PC-3 (cell line): Measurements from ENCODE around the gene VCAN. TPM values are rescaled to one million over a fixed set of nuclear protein-coding genes. Genes with fewer than 3 reads are reported as not detected.

Experiments
- ATAC-seq: fragments of 200-7000 bp; cut with Tn5 transposase; 2 replicates; pipeline ENCODE4 v1.9.1; 2020; ENCODE audit warnings: mild to moderate bottlenecking, moderate library complexity
- BruUV-seq: library from RNA; stranded (reverse); fragments of 400-500 nt; replicated peaks from 2 replicates; lab custom pipeline; 2021; lab: Mats Ljungman, UMichigan
- CTCF ChIA-PET: fragments of 300-600 bp; sonication (Branson Sonifier 250); formaldehyde crosslinking; loops from one replicate; lab custom pipeline; 2022; ENCODE audit warnings: antibody characterized with exemption; lab: Charles Lee
- POLR2A ChIA-PET: fragments of 300-600 bp; sonication (Branson Sonifier 250); formaldehyde crosslinking; loops from one replicate; lab custom pipeline; 2022; ENCODE audit warnings: antibody characterized with exemption; ENCODE audit not compliant: unreplicated experiment; lab: Charles Lee
- DNase-seq: peaks from one replicate; pipeline ENCODE4 v3.0.0-alpha.2; 2015
- H2AFZ ChIP-seq: fragments of 300-600 bp; sonication (generic); 2 replicates; pipeline ENCODE4 v1.6.0; 2016; ENCODE audit warnings: antibody characterized with exemption, low read length
- H3F3A ChIP-seq: fragments of 300-600 bp; sonication (generic); one replicate; pipeline ENCODE4 v1.6.0; 2017; ENCODE audit warnings: antibody characterized with exemption, low read length, control low read depth, mild to moderate bottlenecking; ENCODE audit not compliant: unreplicated experiment
- H3K27ac ChIP-seq: fragments of 300-600 bp; sonication (generic); 2 replicates; pipeline ENCODE4 v1.5.1; 2016; ENCODE audit warnings: mild to moderate bottlenecking, low read length
- H3K27me3 ChIP-seq: fragments of 300-600 bp; sonication (generic); 2 replicates; pipeline ENCODE4 v1.6.1; 2016; ENCODE audit warnings: low read length, mixed read lengths
- H3K36me3 ChIP-seq: fragments of 300-600 bp; sonication (generic); 2 replicates; pipeline ENCODE4 v1.6.1; 2016; ENCODE audit warnings: low read depth, mixed run types, low read length, mixed read lengths
- H3K4me1 ChIP-seq: fragments of 300-600 bp; sonication (generic); 2 replicates; pipeline ENCODE4 v1.5.1; 2016; ENCODE audit warnings: low read length; ENCODE audit not compliant: insufficient read depth
- H3K4me2 ChIP-seq: fragments of 300-600 bp; sonication (generic); 2 replicates; pipeline ENCODE4 v1.6.0; 2016; ENCODE audit warnings: low read length
- H3K4me3 ChIP-seq: fragments of 300-600 bp; sonication (generic); 2 replicates; pipeline ENCODE4 v1.5.1; 2016; ENCODE audit warnings: mild to moderate bottlenecking, low read length, mixed read lengths
- H3K79me2 ChIP-seq: fragments of 300-600 bp; sonication (generic); 2 replicates; pipeline ENCODE4 v1.6.1; 2017; ENCODE audit warnings: low read length, mixed read lengths
- H3K9ac ChIP-seq: fragments of 300-600 bp; sonication (generic); 2 replicates; pipeline ENCODE4 v1.6.0; 2016; ENCODE audit warnings: mild to moderate bottlenecking, low read length
- H3K9me2 ChIP-seq: fragments of 300-600 bp; sonication (generic); replicated peaks from 2 replicates; pipeline ENCODE4 v1.6.1; 2016; ENCODE audit warnings: mixed run types, low read length, mixed read lengths
- H3K9me3 ChIP-seq: fragments of 300-600 bp; sonication (generic); 2 replicates; pipeline ENCODE4 v1.6.1; 2016; ENCODE audit warnings: low read length, mixed read lengths
- H4K20me1 ChIP-seq: fragments of 300-600 bp; sonication (generic); 2 replicates; pipeline ENCODE4 v1.6.1; 2016; ENCODE audit warnings: low read length, mixed read lengths
- CTCF ChIP-seq: fragments of 300-600 bp; sonication (generic); conservative IDR thresholded peaks from 2 replicates; pipeline ENCODE4 v1.5.1; 2017; ENCODE audit warnings: antibody characterized with exemption, low read depth, mild to moderate bottlenecking, low read length
- EZH2 ChIP-seq: fragments of 300-600 bp; sonication (generic); IDR thresholded peaks from one replicate; pipeline ENCODE4 v1.6.1; 2017; ENCODE audit warnings: antibody characterized with exemption, mild to moderate bottlenecking, low read length; ENCODE audit not compliant: unreplicated experiment
- EZH2phosphoT487 ChIP-seq: fragments of 300-600 bp; sonication (generic); IDR thresholded peaks from 2 replicates; pipeline ENCODE4 v1.6.1; 2018; ENCODE audit warnings: mild to moderate bottlenecking, antibody characterized with exemption, low read length, borderline replicate concordance
- intact Hi-C: fragments of 100-400 bp; cut with micrococcal nuclease; formaldehyde crosslinking; loops from 2 replicates; pipeline ENCODE4 v1.9.0; 2023
- total RNA-seq: library from RNA; depleted of rRNA; stranded (reverse); fragments of >200 nt; gene quantifications from 2 replicates; pipeline ENCODE4 v1.2.3, GENCODE V29; 2014

VCAN gene
- total RNA-seq, 1 experiment from 2014 or later, result 6.2 TPM

GRCh38 chr5:83426855-83427254, 44.7 kb upstream of the VCAN start:
- H3K27ac ChIP-seq, result no peak overlapping the region
- no TSS peak for BruUV-seq
- H3K4me2 ChIP-seq, result no peak overlapping the region
- H3K79me2 ChIP-seq, result no peaks in the 10 kb centered on the region
- ChIA-PET POLR2A (no interaction called here), CTCF (no interaction called here)
- DNase-seq, result no peak
- no peak for ATAC-seq
- H3F3A ChIP-seq, result no peaks in the 10 kb centered on the region
- no peak overlapping the region for H3K4me3 ChIP-seq
- H4K20me1 ChIP-seq, result no peaks in the 10 kb centered on the region
- H3K9me3 ChIP-seq, result no peaks in the 10 kb centered on the region
- TF ChIP-seq EZH2phosphoT487 (no peak), CTCF (no peak), EZH2 (no peak)
- no peaks in the 10 kb centered on the region for H3K4me1 ChIP-seq
- intact Hi-C loops, result no loop called here
- H3K9me2 ChIP-seq, result no peaks in the 10 kb centered on the region
- no peak overlapping the region for H2AFZ ChIP-seq
- no peak overlapping the region for H3K9ac ChIP-seq
- no peaks in the 10 kb centered on the region for H3K36me3 ChIP-seq
- H3K27me3 ChIP-seq, result no peaks in the 10 kb centered on the region

GRCh38 chr5:83428126-83428525, 43.4 kb upstream of the VCAN start:
- intact Hi-C loops, result no loop called here
- H3K36me3 ChIP-seq, result no peaks in the 10 kb centered on the region
- no peaks in the 10 kb centered on the region for H3K27me3 ChIP-seq
- BruUV-seq, result no TSS peak
- H3K9ac ChIP-seq, result no peak overlapping the region
- H3K4me2 ChIP-seq, result no peak overlapping the region
- H4K20me1 ChIP-seq, result no peaks in the 10 kb centered on the region
- ATAC-seq (no peak), DNase-seq (no peak)
- H2AFZ ChIP-seq, result no peak overlapping the region
- ChIA-PET POLR2A (no interaction called here), CTCF (interaction anchor here (0.6 kb wide), 1 partner anchor 739 kb away, joined by 3 read pairs; no protein-coding TSS in a partner anchor)
- H3K79me2 ChIP-seq, result no peaks in the 10 kb centered on the region
- no peak overlapping the region for H3K4me3 ChIP-seq
- no peaks in the 10 kb centered on the region for H3K9me3 ChIP-seq
- no peaks in the 10 kb centered on the region for H3K4me1 ChIP-seq
- no peaks in the 10 kb centered on the region for H3F3A ChIP-seq
- TF ChIP-seq EZH2phosphoT487, result no peak
- no peak for TF ChIP-seq EZH2
- H3K27ac ChIP-seq, result no peak overlapping the region
- H3K9me2 ChIP-seq, result no peaks in the 10 kb centered on the region

- intact Hi-C loops, result no loop called here
- no peaks in the 10 kb centered on the region for H3K79me2 ChIP-seq
- H3K36me3 ChIP-seq, result no peaks in the 10 kb centered on the region
- H3F3A ChIP-seq, result no peaks in the 10 kb centered on the region
- no TSS peak for BruUV-seq
- no peak overlapping the region for H3K4me3 ChIP-seq
- H3K27ac ChIP-seq, result no peak overlapping the region
- no peak overlapping the region for H3K4me2 ChIP-seq
- no peaks in the 10 kb centered on the region for H4K20me1 ChIP-seq
- ChIA-PET POLR2A (no interaction called here), CTCF (no interaction called here)
- no peaks in the 10 kb centered on the region; the same call in 1 of the 2 replicates for H3K4me1 ChIP-seq
- H3K9me2 ChIP-seq, result no peaks in the 10 kb centered on the region
- no peaks in the 10 kb centered on the region for H3K27me3 ChIP-seq
- H3K9ac ChIP-seq, result no peak overlapping the region
- H3K9me3 ChIP-seq, result no peaks in the 10 kb centered on the region
- H2AFZ ChIP-seq, result no peak overlapping the region
- DNase-seq (no peak), ATAC-seq (no peak)
- no peak for TF ChIP-seq EZH2phosphoT487
- no peak for TF ChIP-seq EZH2
- TF ChIP-seq CTCF, result no peak
These were observed 42.7 kb upstream of the VCAN start for GRCh38 chr5:83428890-83429289.
